GM12875 (cell line): ENCODE data around the gene FUT8.

Experiments used
- H3K4me3 ChIP-seq: one replicate; pipeline ENCODE4 v1.5.1; 2011; ENCODE audit warnings: low read depth, low read length, control low read depth
- TF ChIP-seq, protein P1 (sequence below): IDR thresholded peaks from 2 replicates; pipeline ENCODE4 v1.5.1; 2011; ENCODE audit warnings: low read depth, mild to moderate bottlenecking, control low read depth, inconsistent platforms, low read length, moderate library complexity, borderline replicate concordance; ENCODE audit not compliant: insufficient read depth

The FUT8 gene

DNA sequence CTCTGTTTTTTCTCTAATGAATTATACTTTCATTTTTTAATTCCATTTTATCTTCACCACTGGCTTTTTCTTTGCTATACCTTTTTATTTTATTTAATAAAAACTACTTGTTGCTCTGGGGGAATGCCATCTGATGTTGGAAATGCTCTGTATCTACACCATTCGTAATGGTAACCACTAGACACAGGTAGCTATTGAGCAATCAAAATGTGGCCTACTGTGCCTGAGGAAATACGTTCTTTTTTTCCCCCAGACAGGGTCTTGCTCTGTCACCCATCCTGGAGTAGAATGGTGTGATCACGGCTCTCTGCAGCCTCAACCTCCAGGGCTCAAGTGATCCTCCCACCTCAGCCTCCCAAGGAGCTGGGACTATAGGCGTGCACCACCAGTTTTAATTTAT is 140.2 kb downstream of the FUT8 start:
- TF ChIP-seq, protein P1, sequence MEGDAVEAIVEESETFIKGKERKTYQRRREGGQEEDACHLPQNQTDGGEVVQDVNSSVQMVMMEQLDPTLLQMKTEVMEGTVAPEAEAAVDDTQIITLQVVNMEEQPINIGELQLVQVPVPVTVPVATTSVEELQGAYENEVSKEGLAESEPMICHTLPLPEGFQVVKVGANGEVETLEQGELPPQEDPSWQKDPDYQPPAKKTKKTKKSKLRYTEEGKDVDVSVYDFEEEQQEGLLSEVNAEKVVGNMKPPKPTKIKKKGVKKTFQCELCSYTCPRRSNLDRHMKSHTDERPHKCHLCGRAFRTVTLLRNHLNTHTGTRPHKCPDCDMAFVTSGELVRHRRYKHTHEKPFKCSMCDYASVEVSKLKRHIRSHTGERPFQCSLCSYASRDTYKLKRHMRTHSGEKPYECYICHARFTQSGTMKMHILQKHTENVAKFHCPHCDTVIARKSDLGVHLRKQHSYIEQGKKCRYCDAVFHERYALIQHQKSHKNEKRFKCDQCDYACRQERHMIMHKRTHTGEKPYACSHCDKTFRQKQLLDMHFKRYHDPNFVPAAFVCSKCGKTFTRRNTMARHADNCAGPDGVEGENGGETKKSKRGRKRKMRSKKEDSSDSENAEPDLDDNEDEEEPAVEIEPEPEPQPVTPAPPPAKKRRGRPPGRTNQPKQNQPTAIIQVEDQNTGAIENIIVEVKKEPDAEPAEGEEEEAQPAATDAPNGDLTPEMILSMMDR = no peak
- H3K4me3 ChIP-seq = no peak overlapping the region

DNA sequence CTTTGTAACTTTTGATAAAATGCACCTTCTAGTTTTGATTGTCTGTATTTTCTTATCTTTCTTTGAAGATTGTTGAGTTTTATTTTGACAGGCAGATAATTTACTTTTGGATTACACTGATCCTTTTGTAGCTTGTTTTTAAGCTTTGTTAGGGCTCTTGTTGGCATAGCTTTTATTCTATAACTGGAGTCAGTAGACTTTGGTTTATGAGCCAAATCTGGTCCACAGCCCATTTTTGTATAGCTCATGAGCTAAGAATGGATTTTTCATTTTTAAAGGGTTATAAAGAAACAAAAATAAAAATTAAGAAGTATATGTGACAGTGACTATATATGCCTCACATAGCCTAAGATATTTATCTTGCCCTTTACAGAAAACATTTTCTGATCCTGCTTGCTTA is 142.3 kb downstream of the FUT8 start:
- TF ChIP-seq, protein P1 = no peak
- no peak overlapping the region for H3K4me3 ChIP-seq

DNA sequence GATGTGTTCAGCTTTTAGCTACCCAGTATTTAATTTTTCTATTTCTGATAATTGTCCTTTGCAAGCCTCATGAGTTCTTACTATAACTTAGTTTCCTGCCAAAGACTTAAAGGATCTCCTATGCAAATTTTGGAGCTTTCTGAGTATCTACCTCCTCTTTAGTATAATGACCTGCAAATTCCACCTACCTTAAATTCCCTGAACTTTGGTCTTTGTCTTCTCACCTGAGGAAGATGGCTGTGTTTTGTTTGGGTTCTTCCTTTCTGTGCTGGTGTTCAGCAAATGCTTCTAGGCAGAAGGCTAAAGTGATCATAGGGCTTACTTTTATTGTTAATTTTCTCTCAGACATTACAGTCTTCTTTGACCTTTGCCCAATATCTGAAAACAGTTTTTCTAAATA is 142.8 kb downstream of the FUT8 start:
- H3K4me3 ChIP-seq = no peak overlapping the region
- TF ChIP-seq, protein P1 = no peak

DNA sequence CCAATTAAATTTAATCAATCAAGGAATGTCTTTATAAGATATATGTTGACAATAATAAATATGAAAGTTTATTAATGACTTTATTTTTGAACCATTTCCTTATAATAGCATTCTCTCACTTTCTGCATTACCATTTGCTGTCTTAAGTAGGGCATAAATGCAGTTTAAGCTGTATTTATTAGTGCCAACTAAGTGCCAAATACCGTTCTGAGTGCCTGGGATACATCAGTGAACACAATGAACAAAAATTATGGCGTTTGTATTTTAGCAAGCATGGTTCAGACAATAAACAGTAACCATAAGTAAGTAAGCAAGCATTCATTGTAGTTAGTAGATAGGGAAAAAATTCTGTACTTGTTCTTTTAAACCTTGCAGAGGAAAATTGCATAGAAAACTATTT is 145.8 kb downstream of the FUT8 start:
- TF ChIP-seq, protein P1 = no peak
- no peak overlapping the region for H3K4me3 ChIP-seq

DNA sequence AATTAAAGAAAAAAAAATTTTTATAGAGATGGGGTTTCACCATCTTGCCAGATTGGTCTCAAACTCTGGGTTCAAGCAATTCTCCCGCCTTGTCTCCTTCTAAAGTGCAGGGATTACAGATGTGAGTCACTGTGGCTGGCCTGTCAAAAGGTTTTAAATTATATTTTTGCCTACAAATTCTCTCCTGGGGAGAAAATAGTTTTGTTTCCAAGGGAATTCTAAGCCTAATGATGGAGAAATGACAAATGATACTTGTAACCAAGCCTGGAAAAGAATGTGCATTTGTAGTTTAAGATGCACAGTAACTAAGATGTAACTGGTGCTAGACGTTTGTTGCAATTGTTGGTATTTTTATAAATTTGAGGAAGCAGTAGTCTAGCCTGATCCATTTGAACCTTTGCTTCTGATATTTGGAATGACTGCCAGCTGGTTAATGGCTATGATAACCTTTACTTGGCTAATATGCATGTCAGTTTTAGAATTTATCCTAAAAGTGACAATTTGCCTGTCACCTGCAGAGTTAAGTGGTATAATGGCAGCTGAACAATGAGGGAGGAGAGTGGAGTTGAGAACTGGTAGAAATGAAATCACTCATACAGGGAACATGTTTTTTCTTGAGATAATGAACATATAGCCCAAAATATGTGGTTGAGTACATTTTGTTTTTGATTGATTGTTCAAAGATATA is 148.0 kb downstream of the FUT8 start:
- H3K4me3 ChIP-seq = no peak overlapping the region
- TF ChIP-seq, protein P1 = no peak

DNA sequence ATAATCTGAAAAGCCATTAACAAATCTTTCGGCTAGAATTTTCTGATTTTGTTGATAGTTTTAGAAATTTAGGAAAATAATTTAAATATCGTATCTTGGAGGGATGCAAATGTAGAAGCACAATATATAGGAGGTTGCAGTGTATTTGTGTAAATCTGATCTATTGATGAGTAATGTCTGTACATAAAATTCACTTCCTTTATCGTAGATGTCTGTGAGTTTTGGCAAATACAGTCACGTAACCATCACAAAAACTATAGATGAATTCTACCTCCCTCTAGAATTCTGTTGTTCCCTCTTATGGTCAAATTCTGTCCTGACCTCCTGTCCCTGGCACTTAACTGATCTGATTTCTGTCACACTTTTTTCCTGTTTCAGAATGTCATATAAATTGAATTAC is 151.8 kb downstream of the FUT8 start:
- TF ChIP-seq, protein P1 = no peak
- no peak overlapping the region for H3K4me3 ChIP-seq

DNA sequence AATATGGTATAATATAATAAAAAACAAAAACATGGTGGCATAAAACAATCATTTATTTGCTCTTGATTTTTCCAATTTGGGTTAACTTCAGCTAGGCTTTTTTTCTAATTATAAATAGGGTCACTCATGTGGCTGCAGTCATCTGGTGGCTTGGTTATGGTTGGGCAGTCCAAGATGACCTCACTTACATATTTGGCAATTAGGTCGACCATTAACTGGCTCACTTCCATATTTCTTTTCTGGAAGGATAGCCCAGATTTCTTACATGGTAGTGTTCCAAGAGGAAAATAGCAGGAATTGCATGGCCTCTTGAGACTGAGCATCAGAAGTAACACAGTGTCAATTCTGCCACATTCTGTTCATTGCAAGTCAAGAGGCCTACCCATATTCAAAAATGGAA is 153.4 kb downstream of the FUT8 start:
- TF ChIP-seq, protein P1 = no peak
- H3K4me3 ChIP-seq = no peak overlapping the region
